ENCODE results near the gene INSYN2A.

DNA sequence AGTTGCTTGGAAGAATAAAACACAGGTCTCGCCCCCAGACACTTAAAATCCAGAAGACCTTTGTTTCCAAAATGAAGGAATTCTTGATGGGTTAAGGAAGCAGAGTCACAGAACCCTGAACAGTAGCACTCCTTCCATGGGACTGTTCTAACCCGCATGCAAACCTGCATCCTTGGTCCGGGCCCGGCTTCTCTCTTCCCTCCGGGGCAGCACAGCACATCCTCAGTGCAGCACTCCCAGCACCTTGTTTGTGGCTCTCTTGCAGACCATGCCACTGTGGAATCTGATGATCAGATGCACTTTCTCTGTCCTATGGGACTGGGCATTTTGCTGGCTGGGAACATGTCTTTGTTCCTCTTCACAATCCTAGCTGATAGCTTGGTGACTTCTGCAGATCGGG is 33.5 kb downstream of the INSYN2A start:
- TF ChIP-seq, protein P1, sequence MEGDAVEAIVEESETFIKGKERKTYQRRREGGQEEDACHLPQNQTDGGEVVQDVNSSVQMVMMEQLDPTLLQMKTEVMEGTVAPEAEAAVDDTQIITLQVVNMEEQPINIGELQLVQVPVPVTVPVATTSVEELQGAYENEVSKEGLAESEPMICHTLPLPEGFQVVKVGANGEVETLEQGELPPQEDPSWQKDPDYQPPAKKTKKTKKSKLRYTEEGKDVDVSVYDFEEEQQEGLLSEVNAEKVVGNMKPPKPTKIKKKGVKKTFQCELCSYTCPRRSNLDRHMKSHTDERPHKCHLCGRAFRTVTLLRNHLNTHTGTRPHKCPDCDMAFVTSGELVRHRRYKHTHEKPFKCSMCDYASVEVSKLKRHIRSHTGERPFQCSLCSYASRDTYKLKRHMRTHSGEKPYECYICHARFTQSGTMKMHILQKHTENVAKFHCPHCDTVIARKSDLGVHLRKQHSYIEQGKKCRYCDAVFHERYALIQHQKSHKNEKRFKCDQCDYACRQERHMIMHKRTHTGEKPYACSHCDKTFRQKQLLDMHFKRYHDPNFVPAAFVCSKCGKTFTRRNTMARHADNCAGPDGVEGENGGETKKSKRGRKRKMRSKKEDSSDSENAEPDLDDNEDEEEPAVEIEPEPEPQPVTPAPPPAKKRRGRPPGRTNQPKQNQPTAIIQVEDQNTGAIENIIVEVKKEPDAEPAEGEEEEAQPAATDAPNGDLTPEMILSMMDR (IDR thresholded peaks at IDR 0.05 in 2 of 3, conservative IDR thresholded peaks at IDR 0.05 in 1 of 3; ENCODE audit: insufficient read depth in 2 of 3, low read depth in 1 of 3, low read length in 3 of 3): no peak
- TF ChIP-seq MYC (IDR thresholded peaks at IDR 0.05; ENCODE audit: low read depth, low read length): no peak
- no peak for TF ChIP-seq MYC (CRISPR knock-in tag; IDR thresholded peaks at IDR 0.05; ENCODE audit: borderline replicate concordance, low read depth)
- no peak for TF ChIP-seq ZNF174 (CRISPR knock-in tag; IDR thresholded peaks at IDR 0.05)
- no peak for TF ChIP-seq ZNF274 (IDR thresholded peaks at IDR 0.05; ENCODE audit: borderline replicate concordance, low read depth, low read length)
- TF ChIP-seq SUPT5H (IDR thresholded peaks at IDR 0.05): no peak
- TF ChIP-seq ZNF785 (CRISPR knock-in tag; IDR thresholded peaks at IDR 0.05): no peak
- no peak for TF ChIP-seq POLR2H (tag; IDR thresholded peaks at IDR 0.05; ENCODE audit: low read depth)
- no peak for TF ChIP-seq SMC3 (conservative IDR thresholded peaks at IDR 0.05; ENCODE audit: insufficient read depth, low read depth, low read length)
